Mucosa of descending colon (tissue), 3 donors: ENCODE measurements around the gene C1QB. TPM values are rescaled to one million over a fixed set of nuclear protein-coding genes. Genes with fewer than 3 reads are reported as not detected.

Experiments
- ATAC-seq: fragments of 200-7000 bp; cut with Tn5 transposase; one replicate; pipeline ENCODE4 v1.9.1; 2020; ENCODE audit warnings: mild to moderate bottlenecking, moderate library complexity
- DNase-seq, 3 donors: peaks; one replicate each; pipeline ENCODE4 v3.0.0-alpha.2; 2020
- H3K36me3 ChIP-seq: fragments of 200-600 bp; one replicate; pipeline ENCODE4 v1.8.0; 2021; ENCODE audit warnings: low read depth, mild to moderate bottlenecking
- H3K4me1 ChIP-seq: fragments of 200-600 bp; one replicate; pipeline ENCODE4 v1.8.0; 2021; ENCODE audit warnings: low read depth, mild to moderate bottlenecking
- H3K4me3 ChIP-seq: fragments of 200-600 bp; one replicate; pipeline ENCODE4 v1.8.0; 2021; ENCODE audit warnings: mild to moderate bottlenecking
- H3K9me3 ChIP-seq: fragments of 200-600 bp; one replicate; pipeline ENCODE4 v1.8.0; 2021; ENCODE audit warnings: mild to moderate bottlenecking
- CTCF ChIP-seq: fragments of 200-600 bp; IDR thresholded peaks from one replicate; pipeline ENCODE4 v1.8.0; 2022; ENCODE audit warnings: antibody characterized with exemption, mild to moderate bottlenecking
- intact Hi-C, 2 donors: fragments of 100-400 bp; cut with DNase I in 1 of 2; cut with micrococcal nuclease in 1 of 2; formaldehyde crosslinking; loops; one replicate each; pipeline versions ENCODE4 v1.11.0 to v1.11.1; 2022; cut with DNase I, micrococcal nuclease
- total RNA-seq, 3 donors: library from RNA; stranded (reverse); fragmentation: NEBNext Ultra II Directional in 2 of 3; extraction: Animal tissue kit (Norgen Biotek cat#: 25700) in 2 of 3; gene quantifications; one replicate each; pipeline versions ENCODE4 v1.2.1 to v1.2.4, GENCODE V29; 2021 to 2023
- donor health status: DM: no; HTN: no; CAD: no; lungs with moderate emphysema.
- donor health status: DM: no; HTN: no; CAD: no.
- donor health status: DM: no; HTN: yes; CAD: no.

C1QB gene
- total RNA-seq, 3 donors from 2014 or later = 36.9 to 217 (median 215) TPM

GRCh38 chr1:22645931-22646330, 7.1 kb upstream of the C1QB start:
- no peaks in the 10 kb centered on the region for H3K9me3 ChIP-seq
- TF ChIP-seq CTCF = no peak
- DNase-seq (peak in 1 of 3 donors; percentile 18), ATAC-seq (no peak)
- intact Hi-C loops = no loop called here
- no peaks in the 10 kb centered on the region for H3K36me3 ChIP-seq
- H3K4me1 ChIP-seq = no peaks in the 10 kb centered on the region
- H3K4me3 ChIP-seq = no peak overlapping the region

- ATAC-seq (no peak), DNase-seq (no peak)
- TF ChIP-seq CTCF = no peak
- no peak overlapping the region for H3K4me3 ChIP-seq
- no peaks in the 10 kb centered on the region for H3K4me1 ChIP-seq
- H3K36me3 ChIP-seq = no peaks in the 10 kb centered on the region
- no peaks in the 10 kb centered on the region for H3K9me3 ChIP-seq
- intact Hi-C loops = no loop called here
These were observed 6.7 kb upstream of the C1QB start for GRCh38 chr1:22646384-22646783.

- no peak overlapping the region for H3K4me3 ChIP-seq
- no peaks in the 10 kb centered on the region for H3K36me3 ChIP-seq
- no peak for DNase-seq
- intact Hi-C loops = no loop called here
- no peaks in the 10 kb centered on the region for H3K4me1 ChIP-seq
- TF ChIP-seq CTCF = no peak
- no peak for ATAC-seq
- no peaks in the 10 kb centered on the region for H3K9me3 ChIP-seq
These were observed 2.8 kb upstream of the C1QB start for GRCh38 chr1:22650089-22650693.

- no peaks in the 10 kb centered on the region for H3K9me3 ChIP-seq
- no peak for TF ChIP-seq CTCF
- no peaks in the 10 kb centered on the region for H3K36me3 ChIP-seq
- intact Hi-C loops = no loop called here
- ATAC-seq (peak; percentile 29), DNase-seq (no peak)
- no peak overlapping the region for H3K4me3 ChIP-seq
- no peaks in the 10 kb centered on the region for H3K4me1 ChIP-seq
These were observed 837 bp upstream of the C1QB start for GRCh38 chr1:22651941-22652856.

GRCh38 chr1:22654692-22655091, 1.7 kb downstream of the C1QB start:
- no peak overlapping the region for H3K4me3 ChIP-seq
- no peaks in the 10 kb centered on the region for H3K4me1 ChIP-seq
- ATAC-seq (no peak), DNase-seq (no peak)
- H3K36me3 ChIP-seq = no peaks in the 10 kb centered on the region
- H3K9me3 ChIP-seq = no peaks in the 10 kb centered on the region
- intact Hi-C loops = no loop called here
- no peak for TF ChIP-seq CTCF
